GM10847 (cell line): ENCODE data around the gene SLC25A5.

Experiments
- POLR2A ChIP-seq: IDR thresholded peaks from 2 replicates; pipeline ENCODE4 v1.6.1; 2011; ENCODE audit not compliant: insufficient read length; ENCODE audit errors: extremely low read depth

Gene SLC25A5

DNA sequence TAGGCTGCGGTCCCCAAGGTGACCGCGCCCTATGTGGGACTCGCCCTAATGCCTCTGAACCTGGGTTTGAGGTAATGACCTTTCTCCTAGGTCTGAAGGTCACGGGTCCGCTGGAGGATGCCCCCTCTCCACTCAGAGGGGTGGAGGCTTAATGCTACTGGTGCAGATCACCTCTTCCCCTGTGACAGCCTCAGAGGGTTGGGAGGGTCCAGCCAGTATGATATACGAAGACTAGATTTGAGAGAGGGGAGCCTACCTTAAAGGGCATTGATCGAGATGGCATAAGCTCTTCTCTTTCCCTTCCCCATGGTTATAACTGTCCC lies 1.0 kb downstream of the SLC25A5 start:
- no peak for TF ChIP-seq POLR2A

DNA sequence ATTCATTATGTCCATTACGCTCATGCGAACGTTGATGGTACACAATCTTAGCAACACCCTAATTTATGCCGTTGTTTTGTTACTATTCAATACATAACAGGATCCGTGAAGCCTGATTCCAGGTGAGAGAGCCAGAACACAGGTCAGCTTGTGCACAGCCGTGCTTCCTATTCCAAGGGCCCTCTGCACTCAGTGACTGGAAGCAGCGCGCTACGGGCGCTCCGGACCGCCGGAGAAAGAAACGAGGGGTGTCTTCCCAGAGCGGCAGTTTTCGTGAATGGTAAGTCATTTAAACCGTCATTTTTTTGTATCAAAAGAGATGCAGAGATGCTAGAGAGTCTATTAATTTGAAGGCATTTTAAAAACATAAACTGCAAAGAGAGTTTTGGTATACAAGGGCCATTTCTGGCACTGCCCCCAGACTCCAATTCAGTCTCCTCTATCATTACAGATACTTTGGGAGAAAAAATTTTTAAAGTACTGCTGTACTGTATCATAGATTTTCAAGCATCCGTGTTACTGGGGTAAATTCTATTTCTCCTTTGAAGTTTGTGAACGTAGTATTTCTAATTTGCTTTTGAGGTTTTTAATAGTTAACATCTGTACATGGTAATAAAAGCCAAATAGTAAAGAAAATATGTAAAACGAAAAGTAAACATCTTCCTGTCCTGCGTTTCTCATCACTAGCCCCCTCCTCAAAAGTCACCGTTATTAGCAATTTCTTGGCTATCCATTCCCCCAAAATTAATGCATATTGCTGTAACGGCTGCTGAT lies 6.6 kb downstream of the SLC25A5 start:
- TF ChIP-seq POLR2A: no peak

DNA sequence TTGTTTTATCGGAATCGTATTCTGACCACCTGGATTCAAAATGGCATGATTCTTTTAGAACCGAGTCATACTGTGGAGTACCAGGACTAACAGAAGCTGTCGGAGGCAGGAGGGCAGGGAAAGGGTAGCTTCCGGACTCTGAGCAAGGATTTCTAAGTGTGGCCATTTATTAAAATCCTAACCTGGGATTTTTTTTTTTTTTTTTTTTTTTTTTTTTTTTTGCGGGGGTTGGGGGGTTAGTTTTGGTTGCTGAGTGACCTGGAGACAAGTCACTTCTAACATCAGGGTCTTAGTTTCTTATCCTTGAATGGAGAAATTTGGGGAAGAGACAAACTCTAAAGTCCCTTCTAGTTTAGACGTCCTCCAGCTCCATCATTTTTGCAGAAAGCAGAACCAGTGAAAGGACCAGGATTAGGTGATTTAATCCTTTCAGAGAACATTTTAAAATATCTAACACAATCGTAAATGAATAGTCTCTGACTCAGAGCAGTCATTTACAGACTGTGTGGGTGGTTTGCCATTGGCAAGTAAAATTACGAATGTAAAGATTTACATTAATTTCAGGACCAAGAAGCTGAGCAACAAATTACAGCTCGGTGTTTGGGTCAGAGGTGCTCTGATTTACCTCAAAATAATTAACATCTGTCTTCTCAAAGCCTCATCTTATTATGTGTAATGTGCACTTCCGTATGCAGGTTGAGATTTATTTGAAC lies 7.3 kb downstream of the SLC25A5 start:
- TF ChIP-seq POLR2A: no peak

DNA sequence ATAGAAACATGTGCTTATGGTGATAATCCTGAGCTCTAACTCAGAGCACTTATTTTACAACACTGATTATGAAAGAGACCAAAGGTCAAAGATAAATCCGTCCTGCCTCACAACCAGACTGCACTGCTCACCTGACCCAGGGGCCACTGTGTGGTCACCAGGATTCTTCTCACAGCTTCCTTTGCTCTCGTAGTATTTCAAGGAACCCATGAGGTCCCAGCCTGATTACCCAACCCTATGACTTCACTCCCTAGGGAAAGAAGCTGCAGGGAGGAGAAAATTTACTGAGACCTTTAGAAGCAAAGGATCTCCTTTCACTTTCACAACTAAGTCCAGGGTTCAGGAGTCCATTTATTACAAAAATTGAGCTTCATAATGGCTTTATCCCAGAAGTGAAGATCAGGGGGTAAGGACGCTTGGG lies 9.6 kb downstream of the SLC25A5 start:
- TF ChIP-seq POLR2A: no peak

DNA sequence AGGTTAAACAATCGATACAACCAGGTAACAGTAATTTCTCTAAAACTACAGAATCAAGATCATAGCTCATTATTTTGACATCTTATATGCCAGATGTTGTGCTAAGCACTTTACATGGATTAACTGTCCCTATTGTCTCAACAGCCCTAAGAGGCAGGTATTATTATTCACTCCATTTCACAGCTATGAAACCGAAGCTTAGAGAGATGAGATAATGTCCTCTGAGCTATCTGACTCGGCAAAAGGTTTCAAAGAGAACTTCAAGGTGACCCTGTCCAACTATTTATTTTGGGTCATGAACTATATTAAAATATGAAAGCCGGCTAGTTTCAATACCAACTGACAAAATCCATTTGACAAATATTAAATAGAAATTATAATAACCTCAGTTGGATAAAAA lies 10.3 kb downstream of the SLC25A5 start:
- TF ChIP-seq POLR2A: no peak

DNA sequence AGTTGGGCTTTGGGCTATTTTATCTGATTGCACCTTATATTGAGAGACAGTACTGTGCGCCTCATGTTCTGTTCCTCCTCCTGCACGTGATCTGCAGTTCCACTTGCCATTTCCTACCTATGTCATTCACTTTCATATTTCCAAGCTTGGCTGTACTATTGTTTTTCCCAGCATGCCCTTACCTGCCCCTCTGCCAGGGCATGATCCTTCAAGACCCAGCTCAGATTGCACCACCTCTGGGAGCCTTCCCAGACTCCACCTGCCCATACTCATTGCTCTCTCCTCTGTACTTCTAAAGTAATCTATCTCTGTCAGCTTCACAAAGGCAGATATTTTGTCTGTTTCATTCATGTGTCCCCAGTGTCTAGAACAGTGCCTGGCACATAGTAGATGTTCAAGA lies 11.6 kb downstream of the SLC25A5 start:
- TF ChIP-seq POLR2A: no peak

DNA sequence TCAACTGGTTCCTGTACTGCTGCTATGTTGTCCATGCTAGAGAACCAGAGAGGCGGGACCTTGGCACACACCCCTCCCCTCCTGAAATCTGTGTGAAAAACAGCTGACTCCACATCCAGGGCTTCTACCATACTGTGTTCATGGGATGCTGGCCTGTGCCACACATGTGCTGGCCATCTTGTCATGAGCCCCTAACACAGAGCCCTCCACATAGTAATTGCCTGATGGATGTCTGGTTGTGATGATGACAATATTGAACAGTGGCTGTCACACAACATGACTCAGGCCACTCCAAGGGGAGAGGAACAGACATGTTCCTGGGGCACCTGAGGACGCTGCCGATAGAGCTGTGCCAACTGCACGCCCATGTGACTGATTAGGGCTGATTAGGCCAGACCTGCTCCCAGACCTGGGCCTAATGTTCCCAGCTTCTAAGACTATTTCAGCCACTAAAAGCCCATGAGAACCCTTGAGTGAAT lies 13.1 kb downstream of the SLC25A5 start:
- no peak for TF ChIP-seq POLR2A

DNA sequence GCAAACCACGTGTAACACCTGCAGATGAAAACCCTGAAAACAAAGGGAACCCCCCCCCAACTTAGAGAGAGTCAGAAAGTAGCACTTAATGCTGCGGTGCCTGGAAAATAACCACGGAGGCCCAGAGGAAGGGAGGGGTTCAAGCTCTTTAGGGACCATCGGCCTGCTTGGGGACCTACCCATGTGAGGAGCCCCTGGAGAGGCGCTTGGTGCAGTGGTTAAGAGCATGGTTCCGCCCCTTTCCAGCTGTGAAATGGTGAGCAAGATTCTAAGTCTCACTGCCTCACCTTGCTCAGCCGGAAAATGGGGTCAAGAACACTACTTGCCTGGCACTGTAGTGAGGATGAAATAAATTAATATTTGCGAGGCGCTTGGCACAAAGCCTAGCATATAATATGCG lies 13.8 kb downstream of the SLC25A5 start:
- TF ChIP-seq POLR2A: no peak

DNA sequence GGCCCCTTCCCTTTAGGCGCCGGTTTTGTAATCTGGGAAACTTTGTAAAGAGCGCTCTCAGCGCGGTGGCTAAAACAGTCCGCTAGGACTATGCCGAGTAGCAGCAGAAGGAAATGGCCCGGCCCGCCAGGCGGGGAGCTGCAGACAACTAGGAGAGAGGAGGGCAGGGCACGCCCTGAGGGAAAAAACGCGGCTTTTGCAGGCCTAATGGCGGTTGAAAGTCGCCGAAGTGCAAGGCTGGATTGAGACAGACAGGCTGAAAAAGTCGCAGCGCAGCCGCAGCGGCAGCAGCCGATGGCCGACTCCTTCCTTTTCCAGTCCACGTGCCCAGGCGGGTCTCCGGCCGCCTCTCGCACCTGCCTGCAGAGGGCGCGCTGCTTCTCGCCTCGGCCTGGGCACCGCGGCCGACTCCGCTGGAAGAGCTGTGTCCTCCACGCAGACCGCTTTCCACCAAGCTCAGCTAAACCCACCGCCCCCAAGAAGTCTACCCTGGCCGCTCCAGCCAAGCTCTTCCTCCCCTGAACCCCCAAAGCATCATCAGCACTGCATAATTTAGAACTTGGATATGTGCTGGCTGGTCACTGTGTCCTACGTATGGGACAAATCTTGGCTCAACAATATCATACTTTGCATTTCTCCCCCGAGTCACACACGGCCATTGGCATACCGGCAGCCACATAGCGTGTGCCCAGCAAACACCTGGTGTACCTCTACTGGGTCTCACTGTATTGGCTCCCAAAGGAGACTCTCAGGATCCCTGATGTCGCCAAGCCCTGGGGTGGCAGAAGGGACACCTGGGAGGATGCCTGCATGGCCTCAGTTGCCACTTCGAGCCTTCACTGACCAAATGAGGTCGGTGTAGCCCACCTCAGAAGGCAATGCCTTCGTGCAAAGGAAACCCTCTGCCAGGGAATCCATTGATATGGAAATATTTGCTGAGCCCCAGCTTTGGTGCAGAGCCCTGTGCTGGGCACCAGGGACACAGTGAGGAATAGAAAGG lies 14.5 kb downstream of the SLC25A5 start:
- no peak for TF ChIP-seq POLR2A

DNA sequence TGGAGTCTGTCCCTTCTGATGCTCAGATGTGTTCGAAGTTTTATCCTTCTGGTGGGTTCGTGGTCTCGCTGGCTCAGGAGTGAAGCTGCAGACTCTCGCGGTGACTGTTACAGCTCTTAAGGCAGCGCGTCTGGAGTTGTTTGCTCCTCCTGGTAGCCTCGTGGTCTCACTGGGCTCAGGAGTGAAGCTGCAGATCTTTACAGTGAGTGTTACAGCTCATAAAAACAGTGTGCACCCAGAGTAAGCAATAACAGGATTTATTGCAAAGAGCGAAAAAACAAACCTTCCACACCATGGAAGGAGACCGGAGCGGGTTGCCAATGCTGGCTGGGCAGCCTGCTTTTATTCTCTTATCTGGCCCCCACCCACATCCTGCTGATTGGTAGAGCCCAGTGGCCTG lies 18.5 kb downstream of the SLC25A5 start:
- TF ChIP-seq POLR2A: no peak

DNA sequence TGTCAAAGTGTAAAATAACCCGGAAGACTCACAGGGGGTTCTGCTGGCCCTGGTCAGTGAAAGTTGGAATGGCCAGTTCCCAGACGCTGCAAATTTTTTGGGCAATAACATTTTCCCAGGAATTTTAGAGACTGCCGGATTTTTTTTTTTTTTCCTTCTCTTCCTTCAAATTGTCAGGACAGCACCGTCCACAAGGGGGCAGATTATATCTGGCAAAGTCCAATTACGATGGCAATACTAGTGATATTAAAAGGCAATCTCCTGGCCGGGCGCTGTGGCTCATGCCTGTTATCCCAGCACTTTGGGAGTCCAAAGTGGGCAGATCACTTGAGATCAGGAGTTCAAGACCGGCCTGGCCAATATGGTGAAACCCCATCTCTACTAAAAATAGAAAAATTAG lies 20.5 kb downstream of the SLC25A5 start:
- no peak for TF ChIP-seq POLR2A

DNA sequence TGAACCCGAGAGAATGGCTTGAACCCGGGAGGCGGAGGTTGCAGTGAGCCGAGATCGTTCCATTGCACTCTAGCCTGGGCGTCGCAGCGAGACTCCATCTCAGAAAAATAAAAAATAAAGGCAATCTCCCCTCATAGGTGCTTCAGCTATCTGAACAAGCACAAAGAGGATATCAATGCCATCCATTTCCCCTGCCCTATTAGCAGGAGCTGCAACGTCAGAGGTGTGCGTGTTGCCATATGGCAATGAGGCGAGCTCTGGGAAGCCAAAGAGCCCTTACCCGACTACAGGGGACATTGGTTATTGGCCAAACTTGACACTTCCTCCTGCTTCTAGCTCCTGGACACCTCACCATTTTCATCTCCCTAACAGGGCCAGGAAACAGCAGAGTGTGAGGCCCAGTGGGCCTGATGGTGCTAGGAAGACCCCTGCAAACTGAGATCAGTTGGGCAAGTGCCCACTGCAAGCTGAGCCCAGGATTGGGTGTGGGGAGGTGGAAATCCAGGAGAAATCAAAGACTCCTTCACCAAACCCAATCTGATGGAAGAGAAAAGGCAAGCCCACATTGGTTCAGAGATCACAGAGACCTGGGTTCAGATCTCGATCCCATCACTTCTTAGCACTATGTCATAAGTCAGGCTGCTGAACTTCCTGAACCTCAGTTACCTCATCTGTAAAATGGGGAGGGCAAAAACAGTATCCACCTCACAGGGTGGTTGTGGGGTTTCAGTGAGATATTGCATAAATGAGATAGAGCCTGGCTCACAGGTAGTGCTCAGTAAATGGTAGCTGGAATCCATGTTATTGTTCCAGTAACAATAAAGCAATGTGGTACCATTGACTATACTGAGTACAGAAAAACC lies 21.2 kb downstream of the SLC25A5 start:
- TF ChIP-seq POLR2A: no peak

DNA sequence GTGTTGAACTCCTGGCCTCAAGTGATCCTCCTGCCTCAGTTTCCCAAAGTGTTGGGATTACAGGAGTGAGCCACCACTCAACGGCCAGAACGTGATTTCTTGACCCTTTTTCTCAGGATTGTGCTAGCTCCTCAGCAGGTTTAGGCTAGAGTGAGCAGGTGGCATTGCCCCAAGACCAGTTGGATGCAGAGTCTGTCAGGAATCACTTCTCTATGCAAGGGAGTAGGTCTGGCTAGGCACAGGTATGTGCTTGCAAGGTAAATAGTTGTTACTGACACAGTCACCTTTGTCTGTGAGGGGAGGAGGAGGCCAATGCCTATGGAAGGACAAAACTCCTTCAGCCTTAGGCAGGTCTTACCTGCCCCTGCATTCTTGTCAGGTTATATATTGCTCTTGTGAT lies 24.2 kb downstream of the SLC25A5 start:
- no peak for TF ChIP-seq POLR2A
